Panc1 (cell line): ENCODE measurements around the gene SHANK2. TPM values are rescaled to one million over a fixed set of nuclear protein-coding genes. Genes with fewer than 3 reads are reported as not detected.

Experiments used
- ATAC-seq: fragments of 200-7000 bp; cut with Tn5 transposase; 2 replicates; pipeline ENCODE4 v1.9.1; 2020; ENCODE audit warnings: mild to moderate bottlenecking, moderate library complexity
- BruUV-seq: library from RNA; stranded (reverse); fragments of 400-500 nt; replicated peaks from 2 replicates; lab custom pipeline; 2021; lab: Mats Ljungman, UMichigan
- CTCF ChIA-PET: fragments of 300-600 bp; sonication (Branson Sonifier 250); formaldehyde crosslinking; loops from one replicate; lab custom pipeline; 2022; ENCODE audit warnings: antibody characterized with exemption; lab: Charles Lee
- POLR2A ChIA-PET: fragments of 300-600 bp; sonication (Branson Sonifier 250); formaldehyde crosslinking; loops from one replicate; lab custom pipeline; 2022; ENCODE audit warnings: antibody characterized with exemption; lab: Charles Lee
- DNase-seq: peaks from one replicate; pipeline ENCODE4 v3.0.0-alpha.2; 2010; ENCODE audit warnings: low read depth, low spot score
- H3K27ac ChIP-seq: 2 replicates; pipeline ENCODE4 v1.5.1; 2011; ENCODE audit warnings: mild to moderate bottlenecking, low read length, inconsistent platforms
- H3K27me3 ChIP-seq: fragments of 200-500 bp; sonication (Bioruptor generic); 2 replicates; pipeline ENCODE4 v1.6.0; 2014; ENCODE audit warnings: low read length, inconsistent platforms; ENCODE audit not compliant: control insufficient read depth, insufficient read depth
- H3K36me3 ChIP-seq: fragments of 200-500 bp; sonication (Bioruptor generic); 2 replicates; pipeline ENCODE4 v1.5.1; 2014; ENCODE audit warnings: inconsistent platforms, mild to moderate bottlenecking, low read length, moderate library complexity; ENCODE audit not compliant: control insufficient read depth, insufficient read depth
- H3K4me1 ChIP-seq: 2 replicates; pipeline ENCODE4 v1.5.1; 2011; ENCODE audit warnings: inconsistent platforms, mild to moderate bottlenecking, low read length, moderate library complexity; ENCODE audit not compliant: control insufficient read depth, insufficient read depth
- H3K4me3 ChIP-seq, 2 experiments: 2 replicates each; pipeline ENCODE4 v1.5.1; 2011 to 2012; ENCODE audit warnings: low read depth in 2 of 2, low read length in 2 of 2, mild to moderate bottlenecking in 2 of 2, inconsistent platforms in 1 of 2, moderate library complexity in 1 of 2
- H3K9me3 ChIP-seq: fragments of 200-500 bp; sonication (Bioruptor generic); 2 replicates; pipeline ENCODE4 v1.5.1; 2014; ENCODE audit warnings: low read depth, mild to moderate bottlenecking, inconsistent platforms, low read length, moderate library complexity; ENCODE audit not compliant: control insufficient read depth, insufficient read depth
- CTCF ChIP-seq: fragments of 450-650 bp; IDR thresholded peaks from 2 replicates; pipeline ENCODE4 v1.5.1; 2017; ENCODE audit warnings: mild to moderate bottlenecking
- POLR2AphosphoS5 ChIP-seq: IDR thresholded peaks from 2 replicates; pipeline ENCODE4 v1.6.1; 2012; ENCODE audit warnings: mild to moderate bottlenecking, low read depth, low read length, moderate library complexity
- REST ChIP-seq, 2 experiments: IDR thresholded peaks; 2 replicates each; pipeline ENCODE4 v1.6.1; 2011 to 2012; ENCODE audit warnings: low read depth in 2 of 2, control low read depth in 1 of 2, low read length in 1 of 2, mild to moderate bottlenecking in 1 of 2, moderate library complexity in 1 of 2; ENCODE audit not compliant: insufficient read depth in 1 of 2
- SIN3A ChIP-seq: IDR thresholded peaks from 2 replicates; pipeline ENCODE4 v1.6.1; 2012; ENCODE audit warnings: low read depth, mild to moderate bottlenecking, low read length, moderate library complexity, borderline replicate concordance; ENCODE audit not compliant: insufficient read depth
- TCF7L2 ChIP-seq: IDR thresholded peaks from 2 replicates; pipeline ENCODE4 v1.6.1; 2011; ENCODE audit warnings: mild to moderate bottlenecking, low read depth, low read length, inconsistent platforms
- in situ Hi-C: cut with HindIII; loops from 2 replicates; pipeline ENCODE4 v1.10.0; 2016; ENCODE audit warnings: low sequenced_read_pairs, low pct_unique_long_range_greater_than_20kb
- intact Hi-C: fragments of 100-400 bp; cut with micrococcal nuclease; formaldehyde crosslinking; loops from one replicate; pipeline ENCODE4 v1.10.0; 2022; ENCODE audit not compliant: unreplicated experiment
- total RNA-seq: library from RNA; stranded (reverse); gene quantifications from one replicate; pipeline ENCODE4 v1.2.1, GENCODE V29; 2021; ENCODE audit not compliant: unreplicated experiment

SHANK2 gene
- total RNA-seq, 1 experiment from 2014 or later, result 1.7 TPM

GRCh38 chr11:71272161-71272560, 19.8 kb upstream of the SHANK2 start:
- in situ Hi-C loops (no loop called here), intact Hi-C loops (no loop called here)
- no peak for ATAC-seq
- H3K9me3 ChIP-seq, result 0 out of 2 replicates have a peak, but pooled peaks cover 4% of the 10 kb centered on the region
- BruUV-seq, result no TSS peak
- no peak overlapping the region for H3K4me3 ChIP-seq
- H3K27me3 ChIP-seq, result no peaks in the 10 kb centered on the region
- H3K36me3 ChIP-seq, result no peaks in the 10 kb centered on the region
- TF ChIP-seq TCF7L2, result no peak
- no peak for TF ChIP-seq REST (IDR thresholded peaks at IDR 0.05; ENCODE audit: insufficient read depth in 1 of 2, low read depth in 2 of 2, low read length in 1 of 2)
- no peak for TF ChIP-seq POLR2AphosphoS5
- TF ChIP-seq SIN3A, result no peak
- CTCF ChIA-PET, result interaction anchor here (0.6 kb wide), 1 partner anchor 20 kb away, joined by 3 read pairs; the partner anchor contains the start of gene SHANK2
- H3K27ac ChIP-seq, result no peak overlapping the region
- DNase-seq, result no peak
- POLR2A ChIA-PET, result no interaction called here
- H3K4me1 ChIP-seq, result no peaks in the 10 kb centered on the region

- ATAC-seq, result no peak
- Histone ChIP-seq H3K4me3 (no peak overlapping the region), H3K27ac (no peak overlapping the region), H3K36me3 (no peaks in the 10 kb centered on the region), H3K4me1 (no peaks in the 10 kb centered on the region), H3K9me3 (0 out of 2 replicates have a peak, but pooled peaks cover 4% of the 10 kb centered on the region), H3K27me3 (no peaks in the 10 kb centered on the region)
- DNase-seq, result no peak
- CTCF ChIA-PET, result no interaction called here
- in situ Hi-C loops, result no loop called here
- intact Hi-C loops, result no loop called here
- POLR2A ChIA-PET, result no interaction called here
- no peak for TF ChIP-seq TCF7L2
- no peak for TF ChIP-seq REST (IDR thresholded peaks at IDR 0.05; ENCODE audit: insufficient read depth in 1 of 2, low read depth in 2 of 2, low read length in 1 of 2)
- no peak for TF ChIP-seq SIN3A
- TF ChIP-seq POLR2AphosphoS5, result no peak
- TF ChIP-seq CTCF, result no peak
- no TSS peak for BruUV-seq
Measured at GRCh38 chr11:71269603-71270511, 17.5 kb upstream of the SHANK2 start.
